ENCODE results near the gene PCNX1.

PCNX1 gene

GRCh38 chr14:70897464-70897863, 9.8 kb upstream of the PCNX1 start:
- no peak for DNase-seq (ENCODE audit: low spot score)
- no peak for TF ChIP-seq CTCF (IDR thresholded peaks at IDR 0.05; ENCODE audit: extremely low read depth, missing control alignments)

GRCh38 chr14:70898111-70898745, 9.0 kb upstream of the PCNX1 start:
- no peak for TF ChIP-seq CTCF (IDR thresholded peaks at IDR 0.05; ENCODE audit: extremely low read depth, missing control alignments)
- DNase-seq (ENCODE audit: low spot score) = no peak

GRCh38 chr14:70901269-70901668, 6.0 kb upstream of the PCNX1 start:
- TF ChIP-seq CTCF (IDR thresholded peaks at IDR 0.05; ENCODE audit: extremely low read depth, missing control alignments) = no peak
- no peak for DNase-seq (ENCODE audit: low spot score)

- no peak for TF ChIP-seq CTCF (IDR thresholded peaks at IDR 0.05; ENCODE audit: extremely low read depth, missing control alignments)
- DNase-seq (ENCODE audit: low spot score) = no peak
Measured at GRCh38 chr14:70902184-70902583, 5.1 kb upstream of the PCNX1 start.

GRCh38 chr14:70904373-70904772, 2.9 kb upstream of the PCNX1 start:
- TF ChIP-seq CTCF (IDR thresholded peaks at IDR 0.05; ENCODE audit: extremely low read depth, missing control alignments) = no peak
- DNase-seq (ENCODE audit: low spot score) = no peak

GRCh38 chr14:70905301-70905700, 2.0 kb upstream of the PCNX1 start:
- DNase-seq (ENCODE audit: low spot score) = no peak
- TF ChIP-seq CTCF (IDR thresholded peaks at IDR 0.05; ENCODE audit: extremely low read depth, missing control alignments) = no peak

GRCh38 chr14:70906793-70907175, 475 bp upstream of the PCNX1 start:
- no peak for DNase-seq (ENCODE audit: low spot score)
- TF ChIP-seq CTCF (IDR thresholded peaks at IDR 0.05; ENCODE audit: extremely low read depth, missing control alignments) = no peak
